NCI-H1694 (cell line): ENCODE results near the gene HNRNPUL2.
"Not testable (repeated sequence)": the region's sequence is repeated elsewhere in the genome, so short reads cannot be mapped to it uniquely, and the experiment has no call there.

Experiments
- DNase-seq: peaks from one replicate; lab custom pipeline; 2025; lab: John Stamatoyannopoulos, UW

The HNRNPUL2 gene

GRCh38 chr11:62703921-62704320 is 23.3 kb downstream of the HNRNPUL2 start:
- not testable (repeated sequence) for DNase-seq

- no peak for DNase-seq
Measured at GRCh38 chr11:62702246-62702645, 25.0 kb downstream of the HNRNPUL2 start.

GRCh38 chr11:62694455-62695167 is 32.6 kb downstream of the HNRNPUL2 start:
- DNase-seq = peak; percentile 48

GRCh38 chr11:62693624-62694023 is 33.6 kb downstream of the HNRNPUL2 start:
- DNase-seq = not testable (repeated sequence)

GRCh38 chr11:62689421-62690183 is 37.7 kb downstream of the HNRNPUL2 start, which contains the start of gene LRRN4CL:
LRRN4CL (minus strand) TSS chr11:62689530; CDS start chr11:62688508, 1,022 bp downstream.
- peak; percentile 29 for DNase-seq

GRCh38 chr11:62688491-62688890 is 38.8 kb downstream of the HNRNPUL2 start:
- no peak for DNase-seq

- DNase-seq = no peak
Measured at GRCh38 chr11:62687508-62688396, 39.5 kb downstream of the HNRNPUL2 start.

- no peak for DNase-seq
Measured at GRCh38 chr11:62682518-62682917, 44.7 kb downstream of the HNRNPUL2 start.

- DNase-seq = peak; percentile 47
Measured at GRCh38 chr11:62680825-62681240, 46.4 kb downstream of the HNRNPUL2 start.

- peak; percentile 65 for DNase-seq
Measured at GRCh38 chr11:62678770-62679696, 48.2 kb downstream of the HNRNPUL2 start, which contains the start of gene UBXN1. UBXN1 (minus strand) TSS chr11:62679073; CDS start chr11:62678923, 150 bp downstream.

GRCh38 chr11:62678433-62678769 is 48.9 kb downstream of the HNRNPUL2 start:
- no peak for DNase-seq

GRCh38 chr11:62677714-62678113 is 49.5 kb downstream of the HNRNPUL2 start:
- DNase-seq = no peak

- DNase-seq = no peak
Measured at GRCh38 chr11:62677156-62677555, 50.1 kb downstream of the HNRNPUL2 start.

- DNase-seq = no peak
Measured at GRCh38 chr11:62676698-62677097, 50.6 kb downstream of the HNRNPUL2 start.

GRCh38 chr11:62675415-62675814 is 51.8 kb downstream of the HNRNPUL2 start:
- DNase-seq = not testable (repeated sequence)

GRCh38 chr11:62673196-62673525 is 54.1 kb downstream of the HNRNPUL2 start:
- DNase-seq = no peak

- DNase-seq = peak; percentile 75
Measured at GRCh38 chr11:62671608-62672389, 55.5 kb downstream of the HNRNPUL2 start, which contains the start of the genes LBHD1 and UQCC3. LBHD1 (minus strand) TSS chr11:62672267; CDS start chr11:62670031, 2,236 bp downstream. UQCC3 (plus strand) TSS chr11:62671673; CDS start chr11:62671746, 73 bp downstream.

- no peak for DNase-seq
Measured at GRCh38 chr11:62671236-62671607, 56.0 kb downstream of the HNRNPUL2 start.

GRCh38 chr11:62669420-62670161 is 57.7 kb downstream of the HNRNPUL2 start:
- peak; percentile 15 for DNase-seq
